K562 (cell line): ENCODE results near the gene RNF151. TPM values are rescaled to one million over a fixed set of nuclear protein-coding genes. Genes with fewer than 3 reads are reported as not detected.

Source experiments
- BMI1 ChIP-seq: fragments of 150-350 bp; IDR thresholded peaks from 2 replicates; pipeline ENCODE4 v1.6.1; 2014; ENCODE audit warnings: low read length
- E2F3 ChIP-seq: fragments of 250-450 bp; sonication (Bioruptor Pico); IDR thresholded peaks from 2 replicates; pipeline ENCODE4 v1.4.0; 2020; ENCODE audit warnings: mild to moderate bottlenecking
- FOXK1 ChIP-seq: sonication (generic); formaldehyde crosslinking; IDR thresholded peaks from 2 replicates; pipeline ENCODE4 v1.8.0; 2022; ENCODE audit warnings: missing genetic modification reagents, mild to moderate bottlenecking, borderline replicate concordance
- HBP1 ChIP-seq: fragments of 450-650 bp; formaldehyde crosslinking; IDR thresholded peaks from 2 replicates; pipeline ENCODE4 v1.4.0; 2022; ENCODE audit warnings: missing genetic modification characterization
- KLF6 ChIP-seq: fragments of 250-450 bp; sonication (Bioruptor Pico); IDR thresholded peaks from 2 replicates; pipeline ENCODE4 v1.4.0; 2020; ENCODE audit warnings: mild to moderate bottlenecking, moderate library complexity, borderline replicate concordance
- MBD1 ChIP-seq: fragments of 250-450 bp; sonication (Bioruptor Pico); IDR thresholded peaks from 2 replicates; pipeline ENCODE4 v1.8.0; 2022; ENCODE audit warnings: inconsistent platforms
- RBBP5 ChIP-seq: fragments of 200-600 bp; sonication (generic); IDR thresholded peaks from 2 replicates; pipeline ENCODE4 v1.6.1; 2012; ENCODE audit warnings: borderline replicate concordance, mild to moderate bottlenecking, low read length, control low read depth, inconsistent platforms; ENCODE audit not compliant: insufficient read depth, poor library complexity, severe bottlenecking
- SMARCC2 ChIP-seq: fragments of 450-650 bp; IDR thresholded peaks from 2 replicates; pipeline ENCODE4 v1.6.1; 2017; ENCODE audit warnings: antibody characterized with exemption, moderate library complexity, mild to moderate bottlenecking, low read depth
- TFAP4 ChIP-seq: sonication (generic); formaldehyde crosslinking; IDR thresholded peaks from 2 replicates; pipeline ENCODE4 v1.8.0; 2022; ENCODE audit warnings: missing genetic modification reagents, mild to moderate bottlenecking, moderate library complexity, borderline replicate concordance
- TOE1 ChIP-seq, 2 experiments: fragments of 450-650 bp in 1 of 2; sonication (generic) in 1 of 2; formaldehyde crosslinking in 1 of 2; IDR thresholded peaks; 2 replicates each; pipeline versions ENCODE4 v1.7.1 to v1.8.0; 2016 to 2022; ENCODE audit warnings: borderline replicate concordance in 2 of 2, mild to moderate bottlenecking in 2 of 2, antibody characterized with exemption in 1 of 2, inconsistent platforms in 1 of 2, low read depth in 1 of 2, missing genetic modification reagents in 1 of 2, moderate library complexity in 1 of 2
- ZBED1 ChIP-seq: IDR thresholded peaks from 2 replicates; pipeline ENCODE4 v1.6.1; 2014
- ZNF184 ChIP-seq: sonication (generic); formaldehyde crosslinking; IDR thresholded peaks from 2 replicates; pipeline ENCODE4 v1.5.0; 2020; ENCODE audit warnings: missing genetic modification reagents
- ZNF280B ChIP-seq: fragments of 250-450 bp; sonication (Bioruptor Pico); IDR thresholded peaks from 2 replicates; pipeline ENCODE4 v1.5.1; 2021; ENCODE audit warnings: mild to moderate bottlenecking
- ZNF347 ChIP-seq: fragments of 450-650 bp; formaldehyde crosslinking; IDR thresholded peaks from 2 replicates; pipeline ENCODE4 v1.4.0; 2020; ENCODE audit warnings: low read depth, mild to moderate bottlenecking, moderate library complexity
- ZNF644 ChIP-seq: fragments of 200-800 bp; sonication (Bioruptor generic); IDR thresholded peaks from 2 replicates; pipeline ENCODE4 v1.6.1; 2016; ENCODE audit warnings: low read depth, missing genetic modification characterization, missing compliant biosample characterization
- ZSCAN29 ChIP-seq: fragments of 450-650 bp; IDR thresholded peaks from 2 replicates; pipeline ENCODE4 v1.6.1; 2017
- polyA plus RNA-seq, 8 experiments: library from polyadenylated mRNA; depleted of rRNA in 4 of 8; stranded (reverse) in 5 of 8; unstranded in 3 of 8; fragments of >200 nt; fragmentation: Nextera tagmentation in 2 of 8; fragmentation: Illumina TruSeq in 1 of 8; extraction: Ambion mirVana in 2 of 8; extraction: Trizol in 1 of 8; gene quantifications; 2 replicates each; pipeline versions ENCODE4 v1.2.1 to v1.2.3, GENCODE V29; 2011 to 2014; ENCODE audit warnings: inconsistent platforms in 1 of 8, missing spikeins in 1 of 8
- total RNA-seq, 7 experiments: library from RNA; depleted of rRNA in 6 of 7; stranded (reverse); fragments of >200 nt in 6 of 7; fragmentation: Illumina TruSeq in 2 of 7; extraction: Trizol in 2 of 7; gene quantifications; 2 replicates each; pipeline versions ENCODE4 v1.2.1 to v1.2.3, GENCODE V29; 2011 to 2021; ENCODE audit warnings: low replicate concordance in 1 of 7
- TF ChIP-seq, protein P1 (sequence below): fragments of 450-650 bp; IDR thresholded peaks from 2 replicates; pipeline ENCODE4 v1.7.1; 2018; ENCODE audit warnings: mild to moderate bottlenecking, low read depth; ENCODE audit not compliant: partially characterized antibody

The RNF151 gene
- total and polyA plus RNA-seq, 9 of the 15 experiments (the other 6 are each of a cell fraction or from before 2014, with no cell fraction given) = not detected

GRCh38 chr16:2009791-2010510, 43.3 kb downstream of the RNF151 start, which contains the start of gene ZNF598 (continued):
- TF ChIP-seq ZNF280B (CRISPR knock-in tag) (no peak), TFAP4 (CRISPR knock-in tag) (peak; percentile 78; the same call in 1 of the 2 replicates), ZSCAN29 (no peak; the same call in 1 of the 2 replicates), FOXK1 (CRISPR knock-in tag) (peak; percentile 94; the same call in 1 of the 2 replicates), ZNF644 (tag) (0 out of 2 replicates have a peak, but pooled peaks have one; percentile 54), SMARCC2 (no peak), ZBED1 (no peak), MBD1 (CRISPR knock-in tag) (no peak), KLF6 (CRISPR knock-in tag) (no peak), TOE1 (IDR thresholded peaks at IDR 0.05; ENCODE audit: borderline replicate concordance) (peak; percentile 43; the same call in 1 of the 2 replicates), TOE1 (CRISPR knock-in tag; IDR thresholded peaks at IDR 0.05; ENCODE audit: borderline replicate concordance, low read depth) (no peak), HBP1 (CRISPR knock-in tag) (no peak), BMI1 (no peak), ZNF347 (CRISPR knock-in tag) (no peak), ZNF184 (no peak), E2F3 (CRISPR knock-in tag) (peak; percentile 37; the same call in 1 of the 2 replicates), RBBP5 (peak; percentile 79)
- TF ChIP-seq, protein P1, sequence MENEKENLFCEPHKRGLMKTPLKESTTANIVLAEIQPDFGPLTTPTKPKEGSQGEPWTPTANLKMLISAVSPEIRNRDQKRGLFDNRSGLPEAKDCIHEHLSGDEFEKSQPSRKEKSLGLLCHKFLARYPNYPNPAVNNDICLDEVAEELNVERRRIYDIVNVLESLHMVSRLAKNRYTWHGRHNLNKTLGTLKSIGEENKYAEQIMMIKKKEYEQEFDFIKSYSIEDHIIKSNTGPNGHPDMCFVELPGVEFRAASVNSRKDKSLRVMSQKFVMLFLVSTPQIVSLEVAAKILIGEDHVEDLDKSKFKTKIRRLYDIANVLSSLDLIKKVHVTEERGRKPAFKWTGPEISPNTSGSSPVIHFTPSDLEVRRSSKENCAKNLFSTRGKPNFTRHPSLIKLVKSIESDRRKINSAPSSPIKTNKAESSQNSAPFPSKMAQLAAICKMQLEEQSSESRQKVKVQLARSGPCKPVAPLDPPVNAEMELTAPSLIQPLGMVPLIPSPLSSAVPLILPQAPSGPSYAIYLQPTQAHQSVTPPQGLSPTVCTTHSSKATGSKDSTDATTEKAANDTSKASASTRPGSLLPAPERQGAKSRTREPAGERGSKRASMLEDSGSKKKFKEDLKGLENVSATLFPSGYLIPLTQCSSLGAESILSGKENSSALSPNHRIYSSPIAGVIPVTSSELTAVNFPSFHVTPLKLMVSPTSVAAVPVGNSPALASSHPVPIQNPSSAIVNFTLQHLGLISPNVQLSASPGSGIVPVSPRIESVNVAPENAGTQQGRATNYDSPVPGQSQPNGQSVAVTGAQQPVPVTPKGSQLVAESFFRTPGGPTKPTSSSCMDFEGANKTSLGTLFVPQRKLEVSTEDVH = peak; percentile 60
